MM.1S (cell line): ENCODE data around the gene RPS3.

Source experiments
- DNase-seq: peaks from one replicate; pipeline ENCODE4 v3.0.0-alpha.2; 2015
- H2AFZ ChIP-seq: fragments of 300-600 bp; sonication (generic); 2 replicates; pipeline ENCODE4 v1.6.0; 2016; ENCODE audit warnings: antibody characterized with exemption, low read length
- H3F3A ChIP-seq: fragments of 300-600 bp; sonication (generic); 2 replicates; pipeline ENCODE4 v1.6.1; 2016; ENCODE audit warnings: mild to moderate bottlenecking, antibody characterized with exemption, low read length, moderate library complexity, mixed read lengths; ENCODE audit not compliant: insufficient read depth
- H3K27ac ChIP-seq: fragments of 300-600 bp; sonication (generic); 2 replicates; pipeline ENCODE4 v1.5.1; 2016; ENCODE audit warnings: mild to moderate bottlenecking, low read length
- H3K27me3 ChIP-seq: fragments of 300-600 bp; sonication (generic); replicated peaks from 2 replicates; pipeline ENCODE4 v1.6.0; 2016; ENCODE audit warnings: low read length; ENCODE audit not compliant: insufficient read depth
- H3K36me3 ChIP-seq: fragments of 300-600 bp; sonication (generic); replicated peaks from 2 replicates; pipeline ENCODE4 v1.6.1; 2016; ENCODE audit warnings: mild to moderate bottlenecking, low read length, mixed read lengths; ENCODE audit not compliant: insufficient read depth
- H3K4me1 ChIP-seq: fragments of 300-600 bp; sonication (generic); 2 replicates; pipeline ENCODE4 v1.6.1; 2016; ENCODE audit warnings: low read length, mixed read lengths
- H3K4me2 ChIP-seq: fragments of 300-600 bp; sonication (generic); 2 replicates; pipeline ENCODE4 v1.6.0; 2016; ENCODE audit warnings: low read depth, low read length
- H3K4me3 ChIP-seq: fragments of 300-600 bp; sonication (generic); 2 replicates; pipeline ENCODE4 v1.5.1; 2016; ENCODE audit warnings: low read length, mixed read lengths
- H3K79me2 ChIP-seq: fragments of 300-600 bp; sonication (generic); 2 replicates; pipeline ENCODE4 v1.6.1; 2016; ENCODE audit warnings: mixed run types, low read length, mixed read lengths
- H3K9ac ChIP-seq: fragments of 300-600 bp; sonication (generic); 2 replicates; pipeline ENCODE4 v1.6.1; 2016; ENCODE audit warnings: low read length, mixed read lengths
- H3K9me2 ChIP-seq: fragments of 300-600 bp; sonication (generic); replicated peaks from 2 replicates; pipeline ENCODE4 v1.6.1; 2016; ENCODE audit warnings: mild to moderate bottlenecking, low read length, mixed read lengths; ENCODE audit not compliant: insufficient read depth
- H3K9me3 ChIP-seq: fragments of 300-600 bp; sonication (generic); replicated peaks from 2 replicates; pipeline ENCODE4 v1.6.1; 2016; ENCODE audit warnings: mild to moderate bottlenecking, low read length, mixed read lengths; ENCODE audit not compliant: insufficient read depth
- H4K20me1 ChIP-seq: fragments of 300-600 bp; sonication (generic); 2 replicates; pipeline ENCODE4 v1.6.1; 2016; ENCODE audit warnings: mild to moderate bottlenecking, low read length, moderate library complexity, mixed read lengths; ENCODE audit not compliant: insufficient read depth
- EZH2 ChIP-seq: fragments of 300-600 bp; sonication (generic); optimal IDR thresholded peaks from 2 replicates; pipeline ENCODE3; 2017; ENCODE audit warnings: low read depth, mild to moderate bottlenecking, antibody characterized with exemption, low read length, mixed read lengths
- EZH2phosphoT487 ChIP-seq: fragments of 300-600 bp; sonication (generic); IDR thresholded peaks from 2 replicates; pipeline ENCODE4 v1.6.1; 2018; ENCODE audit warnings: antibody characterized with exemption, low read length
- TF ChIP-seq, protein P1 (sequence below): fragments of 300-600 bp; sonication (generic); IDR thresholded peaks from 2 replicates; pipeline ENCODE4 v1.5.1; 2016; ENCODE audit warnings: antibody characterized with exemption, low read length, mixed read lengths

Gene RPS3

DNA sequence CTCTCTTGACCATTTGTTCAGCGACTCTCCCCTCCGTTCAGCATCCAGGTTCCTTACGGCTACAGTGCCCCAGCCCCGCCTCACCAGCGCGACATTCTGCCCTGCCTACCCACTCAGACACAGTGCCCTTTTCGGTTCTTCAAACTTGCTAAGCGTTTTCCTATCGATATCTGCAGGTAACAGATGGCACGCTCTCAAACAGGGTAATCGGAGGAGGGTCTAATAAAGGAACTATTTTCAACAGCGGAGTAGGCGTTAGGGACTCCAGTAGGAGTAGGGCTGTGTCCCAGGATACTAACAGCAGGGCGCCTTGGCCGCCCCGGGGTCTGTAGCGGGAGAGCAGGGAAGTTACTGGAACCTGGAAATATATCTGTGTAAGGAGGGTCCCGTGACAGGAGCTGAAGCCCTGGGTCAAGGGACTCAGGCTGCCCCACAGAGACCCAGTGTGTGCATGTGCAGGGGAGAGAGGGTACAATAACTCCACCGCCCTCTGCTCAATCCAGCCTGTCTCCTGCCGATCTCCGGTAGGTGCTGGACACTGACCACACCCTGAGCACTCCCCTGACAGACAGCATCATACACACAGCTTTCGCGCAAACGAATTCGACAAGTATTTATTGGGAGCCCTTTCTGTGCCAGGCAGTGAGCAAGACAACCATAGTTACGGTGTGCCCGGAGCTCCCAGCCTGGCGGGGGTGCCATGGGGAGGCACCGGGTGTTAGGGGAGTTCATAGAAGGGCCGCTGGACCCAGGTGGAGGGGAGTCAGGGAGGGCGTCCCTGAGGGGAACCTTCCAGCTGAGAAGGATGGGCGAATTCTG lies 31.6 kb downstream of the RPS3 start:
- DNase-seq, result no peak
- no peaks in the 10 kb centered on the region for H3K36me3 ChIP-seq
- no peak overlapping the region for H3K4me3 ChIP-seq
- H4K20me1 ChIP-seq, result no peaks in the 10 kb centered on the region
- H3K27me3 ChIP-seq, result peaks cover 56% of the 10 kb centered on the region
- H3K27ac ChIP-seq, result no peak overlapping the region
- H3K4me2 ChIP-seq, result no peak overlapping the region
- no peaks in the 10 kb centered on the region for H3F3A ChIP-seq
- H3K4me1 ChIP-seq, result no peaks in the 10 kb centered on the region
- H3K9me3 ChIP-seq, result no peaks in the 10 kb centered on the region
- H3K79me2 ChIP-seq, result no peaks in the 10 kb centered on the region
- H2AFZ ChIP-seq, result no peak overlapping the region
- no peaks in the 10 kb centered on the region for H3K9me2 ChIP-seq
- H3K9ac ChIP-seq, result no peak overlapping the region
- TF ChIP-seq EZH2phosphoT487, result no peak
- no peak for TF ChIP-seq EZH2
- TF ChIP-seq, protein P1, sequence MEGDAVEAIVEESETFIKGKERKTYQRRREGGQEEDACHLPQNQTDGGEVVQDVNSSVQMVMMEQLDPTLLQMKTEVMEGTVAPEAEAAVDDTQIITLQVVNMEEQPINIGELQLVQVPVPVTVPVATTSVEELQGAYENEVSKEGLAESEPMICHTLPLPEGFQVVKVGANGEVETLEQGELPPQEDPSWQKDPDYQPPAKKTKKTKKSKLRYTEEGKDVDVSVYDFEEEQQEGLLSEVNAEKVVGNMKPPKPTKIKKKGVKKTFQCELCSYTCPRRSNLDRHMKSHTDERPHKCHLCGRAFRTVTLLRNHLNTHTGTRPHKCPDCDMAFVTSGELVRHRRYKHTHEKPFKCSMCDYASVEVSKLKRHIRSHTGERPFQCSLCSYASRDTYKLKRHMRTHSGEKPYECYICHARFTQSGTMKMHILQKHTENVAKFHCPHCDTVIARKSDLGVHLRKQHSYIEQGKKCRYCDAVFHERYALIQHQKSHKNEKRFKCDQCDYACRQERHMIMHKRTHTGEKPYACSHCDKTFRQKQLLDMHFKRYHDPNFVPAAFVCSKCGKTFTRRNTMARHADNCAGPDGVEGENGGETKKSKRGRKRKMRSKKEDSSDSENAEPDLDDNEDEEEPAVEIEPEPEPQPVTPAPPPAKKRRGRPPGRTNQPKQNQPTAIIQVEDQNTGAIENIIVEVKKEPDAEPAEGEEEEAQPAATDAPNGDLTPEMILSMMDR, result no peak

DNA sequence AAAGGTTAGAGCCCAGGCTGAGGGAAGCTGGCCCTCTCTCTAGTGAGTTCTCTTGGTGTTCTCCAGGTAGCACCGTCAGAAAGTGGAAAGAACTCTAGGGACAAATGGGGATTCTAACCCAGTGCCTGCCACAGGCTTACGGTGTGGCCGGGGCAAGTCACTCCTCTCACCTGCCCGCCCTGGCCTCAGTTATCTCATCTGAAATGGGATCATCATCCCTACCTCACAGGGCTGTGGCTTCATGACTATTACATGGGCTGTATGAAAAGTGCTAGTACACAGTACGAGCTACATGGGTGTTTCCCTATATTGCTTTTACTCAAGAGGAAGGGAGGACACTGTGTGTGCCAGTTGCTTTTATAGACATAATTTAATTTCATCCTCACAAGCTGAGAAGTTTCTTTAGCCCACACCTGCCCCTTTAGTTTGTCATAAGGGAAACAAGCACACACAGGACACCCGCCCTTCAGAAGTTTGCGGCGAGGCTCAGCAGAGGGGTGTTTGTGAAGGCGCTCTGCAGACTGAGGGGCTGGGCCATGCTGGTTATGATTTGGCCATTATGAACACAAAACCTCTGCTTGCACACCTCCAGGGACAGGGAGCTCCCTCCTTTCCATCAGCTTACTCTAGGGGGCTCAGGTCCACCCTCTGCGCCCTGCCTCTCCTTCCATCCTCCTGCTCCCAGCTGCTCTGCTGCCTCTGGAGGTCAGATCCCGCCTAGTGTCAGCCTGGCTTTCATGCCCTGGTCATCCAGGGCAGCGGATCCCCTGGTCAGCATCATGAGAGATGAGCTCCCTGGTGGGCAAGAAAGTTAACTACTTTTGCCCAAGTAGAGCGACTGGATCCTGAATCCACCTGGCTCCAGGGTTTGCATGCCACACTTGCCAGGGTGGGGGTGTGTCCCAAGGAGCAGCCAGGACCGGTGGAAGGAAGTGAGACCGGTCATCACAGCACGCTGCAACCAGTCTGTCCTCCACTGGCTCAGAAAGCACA lies 32.5 kb downstream of the RPS3 start:
- H3K4me3 ChIP-seq, result no peak overlapping the region
- H3K27me3 ChIP-seq, result peaks cover 60% of the 10 kb centered on the region
- no peaks in the 10 kb centered on the region for H3K36me3 ChIP-seq
- H3K27ac ChIP-seq, result no peak overlapping the region
- H3K4me2 ChIP-seq, result no peak overlapping the region
- no peak overlapping the region for H3K9ac ChIP-seq
- H2AFZ ChIP-seq, result no peak overlapping the region
- TF ChIP-seq, protein P1, result no peak
- TF ChIP-seq EZH2, result no peak
- no peak for TF ChIP-seq EZH2phosphoT487
- H3F3A ChIP-seq, result no peaks in the 10 kb centered on the region
- no peak for DNase-seq
- no peaks in the 10 kb centered on the region for H3K4me1 ChIP-seq
- H3K9me2 ChIP-seq, result no peaks in the 10 kb centered on the region
- no peaks in the 10 kb centered on the region for H3K79me2 ChIP-seq
- no peaks in the 10 kb centered on the region for H4K20me1 ChIP-seq
- no peaks in the 10 kb centered on the region for H3K9me3 ChIP-seq

DNA sequence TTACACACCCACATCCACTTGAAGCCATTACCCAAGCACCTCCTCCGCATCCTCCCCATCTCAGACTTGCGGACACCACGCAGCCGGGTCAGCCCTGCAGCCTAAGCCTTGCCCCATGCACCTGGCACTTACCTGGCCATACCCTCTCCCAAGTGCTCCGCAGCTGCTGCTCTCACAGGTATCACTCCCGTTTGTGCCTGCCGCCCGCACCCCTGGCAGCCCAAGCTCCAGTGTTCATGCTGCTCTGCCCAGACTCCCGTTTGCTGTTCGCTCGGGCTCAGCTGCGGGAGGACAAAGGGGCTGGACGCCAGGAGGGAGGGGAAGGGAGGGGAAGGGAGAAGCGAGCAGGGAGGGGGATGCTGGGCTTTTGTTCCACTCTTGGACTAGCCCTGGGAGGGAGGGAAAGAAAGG lies 33.6 kb downstream of the RPS3 start, which contains the start of gene KLHL35:
Gene KLHL35, minus strand, starts transcription at position 293 of the 411 bp plus-strand sequence. CDS start 2,574 bp downstream, outside the sequence.
- Histone ChIP-seq H3K79me2 (no peaks in the 10 kb centered on the region), H3K4me3 (no peak within 1 kb of the TSS), H4K20me1 (no peaks in the 10 kb centered on the region), H3K27ac (no peak within 1 kb of the TSS), H3K9me2 (no peaks in the 10 kb centered on the region), H2AFZ (no peak within 1 kb of the TSS), H3F3A (no peaks in the 10 kb centered on the region), H3K9me3 (no peaks in the 10 kb centered on the region), H3K4me2 (no peak within 1 kb of the TSS), H3K9ac (no peak within 1 kb of the TSS), H3K4me1 (no peaks in the 10 kb centered on the region), H3K27me3 (peaks cover 71% of the 10 kb centered on the region), H3K36me3 (no peaks in the 10 kb centered on the region)
- DNase-seq, result no peak
- no peak for TF ChIP-seq EZH2
- TF ChIP-seq, protein P1, result no peak
- TF ChIP-seq EZH2phosphoT487, result no peak
